ENCODE results near the gene PPME1. TPM values are rescaled to one million over a fixed set of nuclear protein-coding genes. Genes with fewer than 3 reads are reported as not detected.

PPME1 gene
- total and polyA plus RNA-seq, 2 of the 4 experiments (the other 2 are of a cell fraction): 42.3 to 89.5 TPM

GRCh38 chr11:74138021-74138420 is 33.1 kb upstream of the PPME1 start:
- peak overlapping the region; percentile 51; the same call in 1 of the 2 replicates for H2BK20ac ChIP-seq (ENCODE audit: low read depth, low read length)
- peak overlapping the region; percentile 39; the same call in 1 of the 2 replicates for H4K91ac ChIP-seq (ENCODE audit: insufficient read depth, low read depth, low read length)
- ATAC-seq (ENCODE audit: low read depth) (peak; percentile 38), DNase-seq (peak; percentile 78)
- H4K5ac ChIP-seq (ENCODE audit: low read depth, low read length): peak overlapping the region; percentile 96
- H3K18ac ChIP-seq (ENCODE audit: low read depth, low read length): peak overlapping the region; percentile 98
- dilution Hi-C loops (cut with HindIII; ENCODE audit: low sequenced_read_pairs, unreplicated experiment): no loop called here
- no peaks in the 10 kb centered on the region for H3K9me3 ChIP-seq (ENCODE audit: control insufficient read depth, insufficient read depth, low read length)
- H3K4me1 ChIP-seq (ENCODE audit: control insufficient read depth, insufficient read depth, low read length): peaks cover 35% of the 10 kb centered on the region
- H2BK5ac ChIP-seq (ENCODE audit: low read depth, low read length, poor library complexity, severe bottlenecking): peak overlapping the region; percentile 100
- POLR2A ChIA-PET (ENCODE audit: unreplicated experiment): no interaction called here
- intact Hi-C loops (cut with micrococcal nuclease): loop anchor here (5.0 kb wide), 2 partner anchors 34 to 584 kb away; partner anchors contain the start of genes C2CD3 and PPME1
- no peak overlapping the region for H2AK9ac ChIP-seq (replicated peaks; ENCODE audit: low read depth, low read length, poor library complexity)
- peak overlapping the region; percentile 92; the same call in 1 of the 2 replicates for H3K27ac ChIP-seq (ENCODE audit: insufficient read depth, low read length)
- no peaks in the 10 kb centered on the region for H3K27me3 ChIP-seq (ENCODE audit: control insufficient read depth, insufficient read depth, low read length)
- peak overlapping the region; percentile 6; the same call in 1 of the 2 replicates for H3K14ac ChIP-seq (replicated peaks; ENCODE audit: low read depth, low read length)
- no peaks in the 10 kb centered on the region for H4K20me1 ChIP-seq (ENCODE audit: insufficient read depth, low read length)
- no peak overlapping the region for H3K4me3 ChIP-seq (ENCODE audit: insufficient read depth, low read depth, low read length)
- peak overlapping the region; percentile 85 for H2BK120ac ChIP-seq (ENCODE audit: low read depth, low read length)
- peak overlapping the region; percentile 86 for H3K4me2 ChIP-seq (ENCODE audit: low read depth, low read length)
- H3K4ac ChIP-seq (ENCODE audit: low read depth, low read length): peak overlapping the region; percentile 78; the same call in 1 of the 2 replicates
- TF ChIP-seq POLR2A (IDR thresholded peaks at IDR 0.05; ENCODE audit: low read depth, low read length) (0 out of 2 replicates have a peak, but pooled peaks have one; percentile 5), MAFK (IDR thresholded peaks at IDR 0.05; ENCODE audit: low read depth, low read length) (no peak)
- in situ Hi-C loops (cut with MboI; ENCODE audit: low sequenced_read_pairs): no loop called here
- peak overlapping the region; percentile 78 for H3K56ac ChIP-seq (ENCODE audit: extremely low read depth, insufficient read depth, low read length)
- H2BK15ac ChIP-seq (ENCODE audit: low read depth, low read length): peak overlapping the region; percentile 43; the same call in 2 of the 3 replicates
- H3K23ac ChIP-seq (ENCODE audit: low read depth, low read length): peak overlapping the region; percentile 71; the same call in 1 of the 2 replicates
- BruUV-seq (replicated peaks): no TSS peak
- no CpG with 5 or more reads among the region's 2 CpGs for WGBS, 2 experiments (ENCODE audit: extremely low coverage in 2 of 2, insufficient read length in 1 of 2)
- peaks cover 1% of the 10 kb centered on the region; the same call in 1 of the 2 replicates for H3K36me3 ChIP-seq (ENCODE audit: control insufficient read depth, insufficient read depth, low read length)
- H3K9me1 ChIP-seq (ENCODE audit: insufficient read depth, low read length): peaks cover 8% of the 10 kb centered on the region
- H2AK5ac ChIP-seq (ENCODE audit: low read depth, low read length): peak overlapping the region; percentile 31; the same call in 1 of the 2 replicates
- CTCF ChIA-PET: interaction anchor here (0.6 kb wide), 1 partner anchor 115 kb away, joined by 3 read pairs; no protein-coding TSS in a partner anchor
- peak overlapping the region; percentile 67 for H3K9ac ChIP-seq (ENCODE audit: low read depth, low read length)
- H4K8ac ChIP-seq (ENCODE audit: low read depth in 2 of 2, low read length in 2 of 2): peak overlapping the region; percentile 10 to 88; a peak in 3 of 4 replicates
- no peak overlapping the region for H2AFZ ChIP-seq (replicated peaks; ENCODE audit: low read length, poor library complexity)
- peaks cover 10 to 33% of the 10 kb centered on the region in 2 experiments; a peak in 3 of 4 replicates for H3K79me1 ChIP-seq (ENCODE audit: low read depth in 1 of 2, low read length in 2 of 2)
